Fibroblast of villous mesenchyme (primary cell): Measurements from ENCODE around the gene SSR3. TPM values are rescaled to one million over a fixed set of nuclear protein-coding genes. Genes with fewer than 3 reads are reported as not detected.

ENCODE experiments used
- DNase-seq: peaks from one replicate; pipeline ENCODE4 v3.0.0-alpha.2; 2010; ENCODE audit warnings: low read depth
- H3K4me3 ChIP-seq: 2 replicates; pipeline ENCODE4 v1.5.1; 2011; ENCODE audit warnings: low read depth, mild to moderate bottlenecking, low read length
- CTCF ChIP-seq: IDR thresholded peaks from 2 replicates; pipeline ENCODE4 v1.5.1; 2012; ENCODE audit warnings: low read depth, mild to moderate bottlenecking, low read length; ENCODE audit not compliant: insufficient read depth
- total RNA-seq: library from RNA; depleted of rRNA; stranded (reverse); fragments of >200 nt; gene quantifications from 2 replicates; pipeline ENCODE4 v1.2.3, GENCODE V29; 2012

SSR3 gene
- total RNA-seq, 1 donor, result 446 TPM

GRCh38 chr3:156530980-156531379 is 23.9 kb downstream of the SSR3 start:
- H3K4me3 ChIP-seq, result no peak overlapping the region
- TF ChIP-seq CTCF, result no peak
- no peak for DNase-seq

- H3K4me3 ChIP-seq, result no peak overlapping the region
- DNase-seq, result no peak
- no peak for TF ChIP-seq CTCF
Observed at GRCh38 chr3:156527060-156527459, 27.9 kb downstream of the SSR3 start.

- no peak for TF ChIP-seq CTCF
- H3K4me3 ChIP-seq, result no peak overlapping the region
- DNase-seq, result no peak
Observed at GRCh38 chr3:156525808-156526207, 29.1 kb downstream of the SSR3 start.

GRCh38 chr3:156522673-156523072 is 32.2 kb downstream of the SSR3 start:
- no peak for TF ChIP-seq CTCF
- H3K4me3 ChIP-seq, result no peak overlapping the region
- peak; percentile 69 for DNase-seq

- TF ChIP-seq CTCF, result no peak
- DNase-seq, result no peak
- no peak overlapping the region for H3K4me3 ChIP-seq
Observed at GRCh38 chr3:156519758-156520162, 35.2 kb downstream of the SSR3 start.

GRCh38 chr3:156518726-156519125 is 36.2 kb downstream of the SSR3 start:
- no peak for TF ChIP-seq CTCF
- DNase-seq, result no peak
- no peak overlapping the region for H3K4me3 ChIP-seq

- H3K4me3 ChIP-seq, result no peak overlapping the region
- DNase-seq, result peak; percentile 32
- TF ChIP-seq CTCF, result no peak
Observed at GRCh38 chr3:156516961-156517360, 38.0 kb downstream of the SSR3 start.
